GM12864 (cell line): ENCODE data around the gene SLC38A5.

Experiments used
- DNase-seq: peaks from one replicate; pipeline ENCODE4 v3.0.0-alpha.2; 2011; ENCODE audit warnings: low read depth
- H3K4me3 ChIP-seq: 2 replicates; pipeline ENCODE4 v1.5.1; 2011; ENCODE audit warnings: mild to moderate bottlenecking, low read depth, low read length, control low read depth
- CTCF ChIP-seq: IDR thresholded peaks from 2 replicates; pipeline ENCODE4 v1.5.1; 2011; ENCODE audit warnings: low read depth, mild to moderate bottlenecking, moderate library complexity, low read length, control low read depth, inconsistent platforms; ENCODE audit errors: missing control alignments

Gene SLC38A5

GRCh38 chrX:48475296-48475695 is 5.2 kb upstream of the SLC38A5 start:
- no peak for TF ChIP-seq CTCF
- H3K4me3 ChIP-seq: peak overlapping the region; percentile 91
- DNase-seq: no peak

- TF ChIP-seq CTCF: no peak
Measured at GRCh38 chrX:48474581-48474980, 4.5 kb upstream of the SLC38A5 start.

DNA sequence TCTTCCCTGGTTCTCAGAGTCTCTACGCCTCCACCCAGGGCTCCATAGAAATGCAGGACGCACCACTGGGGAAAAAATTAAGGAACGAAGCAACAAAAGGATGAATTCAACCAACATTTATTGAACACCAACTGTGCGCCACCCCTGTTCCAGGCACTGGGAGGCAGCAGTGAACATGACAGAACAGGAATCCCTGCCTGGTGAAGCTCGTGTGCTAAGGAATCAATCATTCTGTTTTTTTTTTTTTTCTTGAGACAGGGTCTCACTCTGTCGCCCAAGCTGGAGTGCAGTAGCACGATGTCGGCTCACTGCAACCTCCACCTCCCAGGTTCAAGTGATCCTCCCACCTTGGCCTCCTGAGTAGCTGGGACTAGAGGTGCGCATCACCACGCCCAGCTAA is 4.1 kb upstream of the SLC38A5 start:
- DNase-seq: no peak
- TF ChIP-seq CTCF: peak; percentile 31
- no peak overlapping the region for H3K4me3 ChIP-seq

More at GRCh38 chrX:48474581-48474980, 4.5 kb upstream of the SLC38A5 start:
- no peak for DNase-seq
- no peak overlapping the region for H3K4me3 ChIP-seq

- no peak for DNase-seq
- H3K4me3 ChIP-seq: no peak overlapping the region
- TF ChIP-seq CTCF: no peak
Measured at GRCh38 chrX:48473704-48473990, 3.6 kb upstream of the SLC38A5 start.

- no peak overlapping the region for H3K4me3 ChIP-seq
- no peak for TF ChIP-seq CTCF
- DNase-seq: no peak
Measured at GRCh38 chrX:48472851-48473703, 3.0 kb upstream of the SLC38A5 start.

GRCh38 chrX:48472225-48472624 is 2.2 kb upstream of the SLC38A5 start:
- no peak for DNase-seq
- no peak for TF ChIP-seq CTCF

DNA sequence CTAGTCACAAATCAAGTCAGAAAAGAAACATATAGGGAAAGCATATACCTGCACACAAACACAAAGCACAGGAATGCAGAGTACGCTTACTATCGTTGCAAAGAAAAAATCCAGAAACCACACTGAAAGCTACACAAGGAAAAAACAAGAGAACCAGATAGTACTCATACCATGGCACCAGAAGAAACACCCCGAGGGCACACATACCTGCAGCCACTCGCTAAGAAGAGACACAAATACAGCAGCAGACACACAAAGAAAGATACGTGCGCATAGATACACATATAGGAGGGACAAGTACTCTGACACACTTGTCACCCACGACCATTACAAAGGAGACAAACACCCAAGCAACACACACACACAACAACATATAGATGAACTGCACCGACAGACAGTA is 1.4 kb upstream of the SLC38A5 start:
- no peak overlapping the region for H3K4me3 ChIP-seq
- DNase-seq: no peak
- no peak for TF ChIP-seq CTCF

More at GRCh38 chrX:48472225-48472624, 2.2 kb upstream of the SLC38A5 start:
- H3K4me3 ChIP-seq: no peak overlapping the region
